ENCODE results near the gene CNN1.

GRCh38 chr19:11550265-11550664 lies 11.6 kb downstream of the CNN1 start:
- TF ChIP-seq CTCF (IDR thresholded peaks at IDR 0.05) (no peak), POLR2A (IDR thresholded peaks at IDR 0.05) (no peak)
